Endothelial cell of umbilical vein (primary cell): Measurements from ENCODE around the gene CCL21. TPM values are rescaled to one million over a fixed set of nuclear protein-coding genes. Genes with fewer than 3 reads are reported as not detected.

ENCODE experiments used
- BruUV-seq: library from RNA; stranded (reverse); fragments of 400-500 nt; replicated peaks from 2 replicates; lab custom pipeline; 2021; lab: Mats Ljungman, UMichigan
- CTCF ChIA-PET: fragments of 300-600, 350-600 bp; sonication (Branson Sonifier 250); formaldehyde crosslinking; loops from one replicate; lab custom pipeline; 2021; ENCODE audit warnings: antibody characterized with exemption, inconsistent platforms; lab: Charles Lee
- POLR2A ChIA-PET: fragments of 300-600, 350-600 bp; sonication (Branson Sonifier 250); formaldehyde crosslinking; loops from one replicate; lab custom pipeline; 2021; ENCODE audit warnings: antibody characterized with exemption, inconsistent platforms; lab: Charles Lee
- DNase-seq: peaks from one replicate; pipeline ENCODE4 v3.0.0-alpha.2; 2011; ENCODE audit warnings: low read depth, low spot score
- FAIRE-seq: peaks from 2 replicates; lab custom pipeline; 2011; peaks lifted over from hg19 to GRCh38; lab: Jason Lieb, UNC
- H2AFZ ChIP-seq: 2 replicates; pipeline ENCODE4 v1.6.0; 2012; ENCODE audit warnings: low read depth, low read length, control low read depth, inconsistent platforms
- H3K27ac ChIP-seq: 2 replicates; pipeline ENCODE4 v1.5.1; 2011; ENCODE audit warnings: low read depth, mild to moderate bottlenecking, control low read depth, low read length, moderate library complexity; ENCODE audit not compliant: insufficient read depth
- H3K27me3 ChIP-seq, 2 experiments: 2 replicates each; pipeline versions ENCODE4 v1.6.0 to v1.6.1; 2011; ENCODE audit warnings: low read length in 2 of 2, mixed read lengths in 1 of 2; ENCODE audit not compliant: control insufficient read depth in 2 of 2, insufficient read depth in 2 of 2
- H3K36me3 ChIP-seq, 2 experiments: 2 replicates in 1 of 2; 3 replicates in 1 of 2; pipeline ENCODE4 v1.5.1; 2011; ENCODE audit warnings: low read length in 2 of 2, mild to moderate bottlenecking in 1 of 2, moderate library complexity in 1 of 2; ENCODE audit not compliant: control insufficient read depth in 2 of 2, insufficient read depth in 2 of 2; ENCODE audit errors: extremely low read depth in 1 of 2
- H3K4me1 ChIP-seq: 3 replicates; pipeline ENCODE4 v1.5.1; 2011; ENCODE audit warnings: mild to moderate bottlenecking, low read length; ENCODE audit not compliant: control insufficient read depth, insufficient read depth; ENCODE audit errors: extremely low read depth
- H3K4me2 ChIP-seq: 2 replicates; pipeline ENCODE4 v1.6.1; 2011; ENCODE audit warnings: low read length, control low read depth, mixed read lengths; ENCODE audit not compliant: insufficient read depth
- H3K4me3 ChIP-seq, 3 experiments: fragments of 200-600 bp in 1 of 3; sonication (generic), shearing (Covaris generic) in 1 of 3; replicated peaks in 1 of 3; 2 replicates each; pipeline ENCODE4 v1.5.1; 2011 to 2016; ENCODE audit warnings: control low read depth in 3 of 3, low read length in 3 of 3, mild to moderate bottlenecking in 2 of 3, inconsistent platforms in 1 of 3, low read depth in 1 of 3, moderate library complexity in 1 of 3; ENCODE audit not compliant: insufficient read depth in 1 of 3
- H3K79me2 ChIP-seq: 2 replicates; pipeline ENCODE4 v1.6.0; 2012; ENCODE audit warnings: low read length, inconsistent platforms; ENCODE audit not compliant: control insufficient read depth, insufficient read depth
- H3K9ac ChIP-seq: replicated peaks from 2 replicates; pipeline ENCODE3; 2011; ENCODE audit warnings: low read length, control low read depth; ENCODE audit not compliant: insufficient read depth; ENCODE audit errors: extremely low read depth
- H3K9me1 ChIP-seq: replicated peaks from 3 replicates; pipeline ENCODE4 v1.6.0; 2011; ENCODE audit warnings: mild to moderate bottlenecking, low read length; ENCODE audit not compliant: control insufficient read depth, insufficient read depth; ENCODE audit errors: extremely low read depth
- H3K9me3 ChIP-seq: replicated peaks from 2 replicates; pipeline ENCODE4 v1.5.1; 2012; ENCODE audit warnings: low read length, inconsistent platforms; ENCODE audit not compliant: control insufficient read depth, insufficient read depth
- H4K20me1 ChIP-seq: replicated peaks from 2 replicates; pipeline ENCODE3; 2011; ENCODE audit warnings: mild to moderate bottlenecking, low read length; ENCODE audit not compliant: control insufficient read depth, insufficient read depth; ENCODE audit errors: extremely low read depth
- CTCF ChIP-seq, 2 donors: IDR thresholded peaks; 1 replicate in 1 of 2; 2 replicates in 1 of 2; pipeline ENCODE4 v1.5.1; 2011; ENCODE audit warnings: low read length in 2 of 2, mild to moderate bottlenecking in 2 of 2, moderate library complexity in 2 of 2, control low read depth in 1 of 2, inconsistent platforms in 1 of 2, low read depth in 1 of 2; ENCODE audit not compliant: insufficient read depth in 1 of 2; ENCODE audit errors: extremely low read depth in 1 of 2
- EZH2 ChIP-seq: IDR thresholded peaks from 2 replicates; pipeline ENCODE4 v1.6.1; 2012; ENCODE audit warnings: borderline replicate concordance, low read depth, mild to moderate bottlenecking, moderate library complexity, low read length, inconsistent platforms; ENCODE audit not compliant: severe bottlenecking
- FOS ChIP-seq: IDR thresholded peaks from 2 replicates; pipeline ENCODE4 v1.6.1; 2011; ENCODE audit warnings: mild to moderate bottlenecking, low read length, moderate library complexity, borderline replicate concordance; ENCODE audit not compliant: insufficient read depth
- GATA2 ChIP-seq: IDR thresholded peaks from 2 replicates; pipeline ENCODE4 v1.7.0; 2011; ENCODE audit warnings: low read depth, mild to moderate bottlenecking, moderate library complexity, mixed read lengths, low read length; ENCODE audit not compliant: insufficient read length, insufficient read depth
- JUN ChIP-seq: IDR thresholded peaks from 2 replicates; pipeline ENCODE4 v1.6.1; 2011; ENCODE audit warnings: borderline replicate concordance, low read depth; ENCODE audit not compliant: insufficient read length, insufficient read depth
- MAX ChIP-seq: IDR thresholded peaks from 2 replicates; pipeline ENCODE4 v1.6.1; 2011; ENCODE audit not compliant: insufficient read depth, insufficient read length
- MYC ChIP-seq: IDR thresholded peaks from one replicate; pipeline ENCODE4 v1.6.1; 2011; ENCODE audit warnings: mild to moderate bottlenecking, low read depth, low read length
- POLR2A ChIP-seq: IDR thresholded peaks from 2 replicates; pipeline ENCODE4 v1.6.1; 2012; ENCODE audit warnings: low read depth, mild to moderate bottlenecking, control low read depth, low read length
- POLR2AphosphoS5 ChIP-seq: IDR thresholded peaks from 2 replicates; pipeline ENCODE4 v1.6.1; 2012; ENCODE audit warnings: low read depth, mild to moderate bottlenecking, control low read depth, low read length, moderate library complexity; ENCODE audit not compliant: insufficient read depth
- dilution Hi-C: fragments of 300-500 bp; cut with MboI; formaldehyde crosslinking; loops from one replicate; pipeline ENCODE4 v1.15.0; 2019; ENCODE audit warnings: low sequenced_read_pairs; ENCODE audit not compliant: extremely low pct_ligation_motif_present
- intact Hi-C: fragments of 100-400 bp; cut with micrococcal nuclease; formaldehyde crosslinking; loops from one replicate; pipeline ENCODE4 v1.10.0; 2022
- polyA plus RNA-seq, 4 experiments: library from polyadenylated mRNA; depleted of rRNA in 3 of 4; stranded (reverse) in 3 of 4; unstranded in 1 of 4; fragments of >200 nt; gene quantifications; 2 replicates each; pipeline versions ENCODE4 v1.2.1 to v1.2.3, GENCODE V29; 2011 to 2012; ENCODE audit warnings: missing spikeins in 1 of 4
- total RNA-seq: library from RNA; stranded (reverse); gene quantifications from 2 replicates; pipeline ENCODE4 v1.2.3, GENCODE V29; 2021

Gene CCL21
- total and polyA plus RNA-seq, 2 donors (not counting 3 experiments of a cell fraction or from before 2014, with no cell fraction given): 0.17 TPM; not detected in 1

DNA sequence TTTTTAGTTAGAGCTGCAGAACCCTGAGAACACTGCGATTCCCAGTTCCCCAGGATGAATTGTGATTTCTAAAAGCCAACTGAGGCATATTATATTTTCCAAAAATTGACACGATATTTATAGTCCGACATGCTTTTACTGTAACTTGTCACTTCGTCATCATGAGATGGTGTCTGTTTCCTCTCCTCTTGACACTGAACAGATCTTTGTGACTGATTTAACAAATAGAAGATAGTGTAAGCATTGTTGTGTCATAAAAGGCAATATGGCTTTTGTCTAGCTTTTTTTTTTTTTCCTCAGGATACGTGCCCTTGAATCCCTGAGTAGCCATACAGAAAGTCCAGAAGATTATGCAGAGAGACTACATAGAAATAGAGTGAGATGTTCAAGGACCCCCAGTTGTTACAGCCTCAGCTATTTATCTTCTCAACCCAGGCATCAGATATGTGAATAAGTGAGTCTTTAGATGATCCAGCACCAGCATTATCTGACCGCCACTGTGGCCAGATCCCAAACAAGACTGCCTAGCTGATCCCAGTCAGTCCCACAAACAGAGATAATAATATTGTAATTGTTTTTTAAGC is 27.8 kb upstream of the CCL21 start:
- no peaks in the 10 kb centered on the region for H4K20me1 ChIP-seq
- no peaks in the 10 kb centered on the region for H3K4me1 ChIP-seq
- ChIA-PET CTCF (no interaction called here), POLR2A (no interaction called here)
- TF ChIP-seq GATA2 (no peak), CTCF (IDR thresholded peaks at IDR 0.05; ENCODE audit: extremely low read depth in 1 of 2, insufficient read depth in 1 of 2, low read depth in 1 of 2, low read length in 2 of 2) (no peak), JUN (no peak)
- FAIRE-seq (no peak), DNase-seq (no peak)
- peaks cover 2 to 7% of the 10 kb centered on the region in 2 experiments for H3K27me3 ChIP-seq
- no peak overlapping the region for H2AFZ ChIP-seq
- H3K9me3 ChIP-seq: no peaks in the 10 kb centered on the region
- H3K79me2 ChIP-seq: no peaks in the 10 kb centered on the region
- no peak overlapping the region for H3K27ac ChIP-seq
- no peak overlapping the region for H3K4me3 ChIP-seq
- BruUV-seq: no TSS peak
- intact Hi-C loops (no loop called here), dilution Hi-C loops (no loop called here)
- H3K9ac ChIP-seq: no peak overlapping the region
- no peaks in the 10 kb centered on the region for H3K9me1 ChIP-seq
- no peaks in the 10 kb centered on the region for H3K36me3 ChIP-seq
- H3K4me2 ChIP-seq: no peak overlapping the region

DNA sequence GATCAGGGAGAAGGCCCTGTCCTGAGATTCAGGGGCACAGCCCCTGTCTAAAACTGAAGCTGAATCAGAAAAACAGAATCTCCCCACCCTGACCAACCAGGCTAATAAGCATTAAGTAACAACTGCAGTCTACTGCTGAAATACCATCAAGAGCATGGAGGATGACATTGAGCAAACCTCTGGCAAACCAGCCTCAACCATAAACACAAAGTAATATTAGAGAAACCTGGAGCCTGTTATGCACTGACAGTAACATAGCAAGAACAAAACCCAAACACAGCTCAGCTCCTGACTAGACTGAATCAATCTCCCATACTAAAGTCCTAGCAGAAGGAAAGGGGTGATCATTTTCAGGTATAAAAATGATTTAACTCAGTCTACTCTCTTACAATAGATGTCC is 24.8 kb upstream of the CCL21 start:
- Histone ChIP-seq H4K20me1 (no peaks in the 10 kb centered on the region), H3K36me3 (no peaks in the 10 kb centered on the region), H3K9me1 (no peaks in the 10 kb centered on the region), H3K4me3 (no peak overlapping the region), H3K9me3 (no peaks in the 10 kb centered on the region), H3K27me3 (peaks cover 9% of the 10 kb centered on the region in 2 experiments), H3K4me2 (no peak overlapping the region), H2AFZ (no peak overlapping the region), H3K9ac (no peak overlapping the region), H3K27ac (no peak overlapping the region), H3K4me1 (no peaks in the 10 kb centered on the region), H3K79me2 (no peaks in the 10 kb centered on the region)
- BruUV-seq: no TSS peak
- intact Hi-C loops: loop anchor here (2.0 kb wide), 1 partner anchor 20 kb away; no protein-coding TSS in a partner anchor
- CTCF ChIA-PET: no interaction called here
- POLR2A ChIA-PET: no interaction called here
- TF ChIP-seq EZH2 (no peak), JUN (no peak), MYC (no peak), FOS (no peak), MAX (no peak), CTCF (IDR thresholded peaks at IDR 0.05; ENCODE audit: extremely low read depth in 1 of 2, insufficient read depth in 1 of 2, low read depth in 1 of 2, low read length in 2 of 2) (no peak), GATA2 (no peak), POLR2A (no peak), POLR2AphosphoS5 (no peak)
- FAIRE-seq (no peak), DNase-seq (no peak)
- dilution Hi-C loops: no loop called here
